ENCODE results near the gene HSPH1. TPM values are rescaled to one million over a fixed set of nuclear protein-coding genes. Genes with fewer than 3 reads are reported as not detected.
A peak's percentile ranks its signal among the peaks of the same experiment; 100 is the strongest.

HSPH1 gene
- total and polyA plus RNA-seq, 8 donors, result 11.1 to 37.0 (median 21.1) TPM

- ATAC-seq, result no peak
- H3K27ac ChIP-seq, result no peak overlapping the region
- TF ChIP-seq CTCF (IDR thresholded peaks at IDR 0.05), result no peak
- H3K4me3 ChIP-seq, result no peak overlapping the region
- no peaks in the 10 kb centered on the region for H3K27me3 ChIP-seq
- no peak for DNase-seq
- no peaks in the 10 kb centered on the region for H3K9me3 ChIP-seq
- intact Hi-C loops (cut with DNase I), result no loop called here
- no peaks in the 10 kb centered on the region for H3K36me3 ChIP-seq
- FAIRE-seq, result no peak
- 90 to 98% methylated on average over 6 of the region's 6 CpGs for WGBS, 2 donors
- H3K4me1 ChIP-seq, result no peaks in the 10 kb centered on the region
Observed at GRCh38 chr13:31192306-31192705, 30.6 kb upstream of the HSPH1 start.

- WGBS, 2 donors, result 74 to 76% methylated on average over 4 of the region's 4 CpGs
- no peak for TF ChIP-seq CTCF (IDR thresholded peaks at IDR 0.05)
- ATAC-seq, result no peak
- Histone ChIP-seq H3K27ac (no peak overlapping the region), H3K4me3 (no peak overlapping the region), H3K4me1 (no peaks in the 10 kb centered on the region), H3K36me3 (no peaks in the 10 kb centered on the region), H3K27me3 (no peaks in the 10 kb centered on the region), H3K9me3 (no peaks in the 10 kb centered on the region)
- DNase-seq, result no peak
- intact Hi-C loops (cut with DNase I), result no loop called here
- FAIRE-seq, result no peak
Observed at GRCh38 chr13:31191748-31192147, 30.0 kb upstream of the HSPH1 start.

GRCh38 chr13:31184981-31185645 lies 23.4 kb upstream of the HSPH1 start:
- H3K27me3 ChIP-seq, result no peaks in the 10 kb centered on the region
- H3K9me3 ChIP-seq, result no peaks in the 10 kb centered on the region
- H3K4me3 ChIP-seq, result no peak overlapping the region
- ATAC-seq (no peak), FAIRE-seq (no peak), DNase-seq (no peak)
- intact Hi-C loops (cut with DNase I), result no loop called here
- no peak overlapping the region for H3K27ac ChIP-seq
- no peaks in the 10 kb centered on the region for H3K36me3 ChIP-seq
- WGBS, 2 donors, result 55 to 58% methylated on average over 7 of the region's 7 CpGs
- no peak for TF ChIP-seq CTCF (IDR thresholded peaks at IDR 0.05)
- no peaks in the 10 kb centered on the region for H3K4me1 ChIP-seq

GRCh38 chr13:31184451-31184850 lies 22.7 kb upstream of the HSPH1 start:
- Histone ChIP-seq H3K36me3 (no peaks in the 10 kb centered on the region), H3K27me3 (no peaks in the 10 kb centered on the region), H3K27ac (no peak overlapping the region), H3K4me3 (no peak overlapping the region), H3K9me3 (no peaks in the 10 kb centered on the region), H3K4me1 (no peaks in the 10 kb centered on the region)
- ATAC-seq (no peak), DNase-seq (no peak), FAIRE-seq (no peak)
- 84 to 91% methylated on average over 6 of the region's 6 CpGs for WGBS, 2 donors
- TF ChIP-seq CTCF (IDR thresholded peaks at IDR 0.05), result no peak
- intact Hi-C loops (cut with DNase I), result no loop called here

- Histone ChIP-seq H3K4me3 (no peak overlapping the region), H3K27ac (no peak overlapping the region), H3K27me3 (no peaks in the 10 kb centered on the region), H3K4me1 (no peaks in the 10 kb centered on the region), H3K9me3 (no peaks in the 10 kb centered on the region), H3K36me3 (no peaks in the 10 kb centered on the region)
- intact Hi-C loops (cut with DNase I), result no loop called here
- no peak for ATAC-seq
- no peak for TF ChIP-seq CTCF (IDR thresholded peaks at IDR 0.05)
- WGBS, 2 donors, result 92% methylated on average over 20 to 26 of the region's 26 CpGs
- no peak for FAIRE-seq
- DNase-seq, result peak in 1 of 6 donors; percentile 60
Observed at GRCh38 chr13:31182987-31183386, 21.3 kb upstream of the HSPH1 start.
